Keratinocyte (primary cell): ENCODE measurements around the gene CTDSP2. TPM values are rescaled to one million over a fixed set of nuclear protein-coding genes. Genes with fewer than 3 reads are reported as not detected.

Experiments used
- DNase-seq: peaks from one replicate; pipeline ENCODE4 v3.0.0-alpha.2; 2011; ENCODE audit warnings: low read depth, missing footprints, low spot score
- FAIRE-seq: peaks from 2 replicates; lab custom pipeline; 2011; peaks lifted over from hg19 to GRCh38; lab: Jason Lieb, UNC
- H2AFZ ChIP-seq: 2 replicates; pipeline ENCODE4 v1.6.0; 2012; ENCODE audit warnings: low read length, control low read depth, inconsistent platforms; ENCODE audit not compliant: control insufficient read depth
- H3K27ac ChIP-seq: 2 replicates; pipeline ENCODE4 v1.5.1; 2011; ENCODE audit warnings: low read length; ENCODE audit not compliant: control insufficient read depth, insufficient read depth
- H3K27me3 ChIP-seq: 3 replicates; pipeline ENCODE4 v1.6.0; 2011; ENCODE audit warnings: low read length; ENCODE audit not compliant: control insufficient read depth, insufficient read depth; ENCODE audit errors: extremely low read depth
- H3K36me3 ChIP-seq, 2 experiments: 2 replicates in 1 of 2; 3 replicates in 1 of 2; pipeline ENCODE4 v1.5.1; 2011; ENCODE audit warnings: low read length in 2 of 2, mild to moderate bottlenecking in 1 of 2; ENCODE audit not compliant: control insufficient read depth in 2 of 2, insufficient read depth in 2 of 2; ENCODE audit errors: extremely low read depth in 1 of 2
- H3K4me1 ChIP-seq: 3 replicates; pipeline ENCODE4 v1.5.1; 2011; ENCODE audit warnings: low read length; ENCODE audit not compliant: control insufficient read depth, insufficient read depth; ENCODE audit errors: extremely low read depth
- H3K4me2 ChIP-seq: 3 replicates; pipeline ENCODE4 v1.6.0; 2011; ENCODE audit warnings: low read depth, low read length; ENCODE audit not compliant: control insufficient read depth, insufficient read depth; ENCODE audit errors: extremely low read depth
- H3K4me3 ChIP-seq, 3 experiments: fragments of 200-600 bp in 1 of 3; sonication (generic) in 1 of 3; 2 replicates in 2 of 3; 3 replicates in 1 of 3; pipeline ENCODE4 v1.5.1; 2011 to 2016; ENCODE audit warnings: low read length in 3 of 3, mild to moderate bottlenecking in 3 of 3, control low read depth in 2 of 3, inconsistent platforms in 1 of 3, low read depth in 1 of 3, mixed read lengths in 1 of 3, mixed run types in 1 of 3, moderate library complexity in 1 of 3; ENCODE audit not compliant: control insufficient read depth in 2 of 3, insufficient read depth in 2 of 3; ENCODE audit errors: extremely low read depth in 1 of 3
- H3K79me2 ChIP-seq: 2 replicates; pipeline ENCODE4 v1.6.0; 2012; ENCODE audit warnings: low read length; ENCODE audit not compliant: control insufficient read depth, insufficient read depth
- H3K9ac ChIP-seq: 3 replicates; pipeline ENCODE4 v1.6.0; 2011; ENCODE audit warnings: low read length; ENCODE audit not compliant: control insufficient read depth, insufficient read depth; ENCODE audit errors: extremely low read depth
- H3K9me1 ChIP-seq: 3 replicates; pipeline ENCODE4 v1.6.0; 2011; ENCODE audit warnings: low read length; ENCODE audit not compliant: control insufficient read depth, insufficient read depth; ENCODE audit errors: extremely low read depth
- H3K9me3 ChIP-seq: 2 replicates; pipeline ENCODE4 v1.5.1; 2012; ENCODE audit warnings: low read depth, low read length; ENCODE audit not compliant: control insufficient read depth
- H4K20me1 ChIP-seq: 3 replicates; pipeline ENCODE4 v1.6.0; 2011; ENCODE audit warnings: low read length; ENCODE audit not compliant: control insufficient read depth, insufficient read depth; ENCODE audit errors: extremely low read depth
- EZH2 ChIP-seq: IDR thresholded peaks from one replicate; pipeline ENCODE4 v1.6.1; 2012; ENCODE audit warnings: inconsistent platforms, mild to moderate bottlenecking, low read length, moderate library complexity
- dilution Hi-C: fragments of 300-500 bp; cut with MboI; formaldehyde crosslinking; loops from one replicate; pipeline ENCODE4 v1.7.0; 2020; ENCODE audit warnings: low sequenced_read_pairs; ENCODE audit not compliant: extremely low pct_ligation_motif_present
- polyA plus RNA-seq, 5 experiments: library from polyadenylated mRNA; depleted of rRNA in 3 of 5; stranded (reverse) in 3 of 5; stranded (forward) in 1 of 5; unstranded in 1 of 5; fragments of >200 nt; gene quantifications; 1 replicate in 1 of 5; 2 replicates in 3 of 5; 3 replicates in 1 of 5; pipeline versions ENCODE4 v1.2.1 to v1.2.3, GENCODE V29; 2011 to 2012; ENCODE audit warnings: missing spikeins in 2 of 5, low read depth in 1 of 5, low replicate concordance in 1 of 5
- small RNA-seq, 3 experiments: library from RNA; depleted of rRNA; stranded (forward); fragments of <200 nt; gene quantifications; one replicate each; pipeline ENCODE3, GENCODE V24; 2012; ENCODE audit warnings: low read depth in 3 of 3, low replicate concordance in 1 of 3; ENCODE audit not compliant: insufficient read length in 3 of 3
- TF ChIP-seq, protein P1 (sequence below), 3 experiments: IDR thresholded peaks in 1 of 3; conservative IDR thresholded peaks in 1 of 3; optimal IDR thresholded peaks in 1 of 3; 2 replicates in 2 of 3; 3 replicates in 1 of 3; pipeline versions ENCODE3 to v1.5.1; 2011; ENCODE audit warnings: low read length in 3 of 3, mild to moderate bottlenecking in 3 of 3, moderate library complexity in 2 of 3, control low read depth in 1 of 3, inconsistent platforms in 1 of 3; ENCODE audit not compliant: insufficient read depth in 2 of 3; ENCODE audit errors: extremely low read depth in 1 of 3

CTDSP2 gene
- polyA plus RNA-seq, 1 donor (not counting 4 experiments of a cell fraction or from before 2014, with no cell fraction given) = 54.6 TPM

DNA sequence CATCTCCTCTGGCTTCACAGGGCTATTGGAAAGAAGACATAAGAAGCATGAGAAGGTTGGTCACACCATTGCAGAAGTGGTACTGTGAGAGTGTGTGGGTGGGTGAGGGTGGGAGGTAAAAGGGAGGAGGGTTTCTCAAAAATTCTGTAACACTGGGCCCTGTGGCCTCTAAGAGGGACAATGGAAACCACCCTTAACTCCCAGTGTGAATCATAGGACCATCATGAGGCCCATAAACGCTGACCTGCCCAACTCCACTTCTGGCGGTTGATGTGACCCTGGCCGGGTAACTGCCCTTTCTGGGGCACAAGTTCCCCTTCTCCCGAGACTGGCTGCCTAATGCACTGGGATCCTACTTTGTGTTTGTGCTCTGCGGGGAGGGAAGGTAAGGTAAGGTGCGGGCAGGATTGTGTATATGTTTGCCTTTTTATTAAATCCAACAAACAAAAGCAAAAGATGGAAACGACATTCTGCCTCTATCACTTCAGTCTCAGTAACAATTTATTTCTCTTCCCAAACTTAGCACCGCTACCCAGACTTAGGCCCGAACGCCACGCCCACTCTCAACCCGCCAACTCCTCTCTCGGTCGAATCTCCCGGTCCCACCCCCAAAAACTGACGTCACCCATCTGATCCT is 75.2 kb downstream of the CTDSP2 start:
- Histone ChIP-seq H2AFZ (peak overlapping the region; percentile 98), H3K9me1 (no peaks in the 10 kb centered on the region), H4K20me1 (no peaks in the 10 kb centered on the region), H3K27ac (peak overlapping the region; percentile 94), H3K4me3 (peak overlapping the region; percentile 79 to 96 (median 93)), H3K4me1 (peaks cover 23% of the 10 kb centered on the region), H3K9ac (peak overlapping the region; percentile 98), H3K9me3 (no peaks in the 10 kb centered on the region), H3K4me2 (peak overlapping the region; percentile 98), H3K79me2 (peaks cover 52% of the 10 kb centered on the region), H3K36me3 (peaks cover 14 to 20% of the 10 kb centered on the region in 2 experiments), H3K27me3 (no peaks in the 10 kb centered on the region)
- dilution Hi-C loops = no loop called here
- FAIRE-seq (peak; percentile 59), DNase-seq (no peak)
- no peak for TF ChIP-seq EZH2
- TF ChIP-seq, protein P1, sequence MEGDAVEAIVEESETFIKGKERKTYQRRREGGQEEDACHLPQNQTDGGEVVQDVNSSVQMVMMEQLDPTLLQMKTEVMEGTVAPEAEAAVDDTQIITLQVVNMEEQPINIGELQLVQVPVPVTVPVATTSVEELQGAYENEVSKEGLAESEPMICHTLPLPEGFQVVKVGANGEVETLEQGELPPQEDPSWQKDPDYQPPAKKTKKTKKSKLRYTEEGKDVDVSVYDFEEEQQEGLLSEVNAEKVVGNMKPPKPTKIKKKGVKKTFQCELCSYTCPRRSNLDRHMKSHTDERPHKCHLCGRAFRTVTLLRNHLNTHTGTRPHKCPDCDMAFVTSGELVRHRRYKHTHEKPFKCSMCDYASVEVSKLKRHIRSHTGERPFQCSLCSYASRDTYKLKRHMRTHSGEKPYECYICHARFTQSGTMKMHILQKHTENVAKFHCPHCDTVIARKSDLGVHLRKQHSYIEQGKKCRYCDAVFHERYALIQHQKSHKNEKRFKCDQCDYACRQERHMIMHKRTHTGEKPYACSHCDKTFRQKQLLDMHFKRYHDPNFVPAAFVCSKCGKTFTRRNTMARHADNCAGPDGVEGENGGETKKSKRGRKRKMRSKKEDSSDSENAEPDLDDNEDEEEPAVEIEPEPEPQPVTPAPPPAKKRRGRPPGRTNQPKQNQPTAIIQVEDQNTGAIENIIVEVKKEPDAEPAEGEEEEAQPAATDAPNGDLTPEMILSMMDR (optimal IDR thresholded peaks at IDR 0.05 in 1 of 3, IDR thresholded peaks at IDR 0.05 in 1 of 3, conservative IDR thresholded peaks at IDR 0.05 in 1 of 3; ENCODE audit: extremely low read depth in 1 of 3, insufficient read depth in 2 of 3, low read length in 3 of 3) = no peak

DNA sequence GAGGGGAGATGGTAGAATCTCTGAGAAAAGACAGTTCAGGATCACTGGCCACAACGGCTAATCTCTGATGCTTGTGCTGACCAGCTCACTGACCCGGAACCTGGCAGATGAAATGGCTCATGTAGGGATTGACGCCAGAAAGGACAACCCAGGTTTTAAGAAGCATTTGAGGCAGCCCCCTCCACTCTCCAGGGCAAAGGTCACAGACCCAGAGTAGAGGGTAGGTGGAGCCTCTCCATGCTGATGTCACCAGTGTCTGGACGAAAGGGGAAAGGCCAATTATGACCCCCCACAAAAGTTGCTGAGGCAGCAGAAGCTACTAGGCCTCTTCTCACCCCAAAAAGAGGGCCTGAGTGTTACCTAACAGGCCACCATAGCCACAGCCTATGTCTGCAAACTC is 75.8 kb downstream of the CTDSP2 start:
- Histone ChIP-seq H3K4me2 (peak overlapping the region; percentile 98), H3K9me1 (no peaks in the 10 kb centered on the region), H3K4me1 (peaks cover 23% of the 10 kb centered on the region), H3K36me3 (peaks cover 12 to 20% of the 10 kb centered on the region in 2 experiments), H4K20me1 (no peaks in the 10 kb centered on the region), H2AFZ (no peak overlapping the region), H3K27ac (peak overlapping the region; percentile 32), H3K9ac (peak overlapping the region; percentile 98), H3K9me3 (no peaks in the 10 kb centered on the region), H3K79me2 (peaks cover 58% of the 10 kb centered on the region), H3K4me3 (no peak overlapping the region), H3K27me3 (no peaks in the 10 kb centered on the region)
- DNase-seq = no peak
- no peak for FAIRE-seq
- no peak for TF ChIP-seq EZH2
- TF ChIP-seq, protein P1 (optimal IDR thresholded peaks at IDR 0.05 in 1 of 3, IDR thresholded peaks at IDR 0.05 in 1 of 3, conservative IDR thresholded peaks at IDR 0.05 in 1 of 3; ENCODE audit: extremely low read depth in 1 of 3, insufficient read depth in 2 of 3, low read length in 3 of 3) = no peak
- dilution Hi-C loops = no loop called here

Small RNAs within 50 kb of the gene (small RNA-seq; reads per million reads assigned to genes)
- gene MIR26A2 (0.27 to 8.7 (median 5.8) reads per million in 3 experiments), gene RNU6-1083P (0 reads per million in 3 experiments)

Other genes with a start within 250 kb of the CTDSP2 start
- gene DTX3, start 241.9 kb downstream of the CTDSP2 start, polyA plus RNA-seq = 2.6 to 5.4 TPM (median 3.5 TPM) in 3 replicates
- 0.12 to 0.26 TPM (median 0.26 TPM) in 3 replicates for gene ARHGEF25, start 235.3 kb downstream of the CTDSP2 start, polyA plus RNA-seq
- gene B4GALNT1, start 213.5 kb downstream of the CTDSP2 start, polyA plus RNA-seq = 0.08 to 0.37 TPM (median 0.08 TPM) in 3 replicates
- gene OS9, start 152.6 kb downstream of the CTDSP2 start, polyA plus RNA-seq = 82.2 to 96.9 TPM (median 95.1 TPM) in 3 replicates
- gene AGAP2, start 108.0 kb downstream of the CTDSP2 start, polyA plus RNA-seq = 0.13 to 0.18 TPM (median 0.15 TPM) in 3 replicates
- 37.4 to 47.7 TPM (median 40.6 TPM) in 3 replicates for gene TSPAN31, start 101.7 kb downstream of the CTDSP2 start, polyA plus RNA-seq
- gene CDK4, start 94.4 kb downstream of the CTDSP2 start, polyA plus RNA-seq = 146 to 176 TPM (median 153 TPM) in 3 replicates
- gene MARCHF9, start 91.6 kb downstream of the CTDSP2 start, polyA plus RNA-seq = 10.9 to 17.0 TPM (median 12.4 TPM) in 3 replicates
- gene CYP27B1, start 79.7 kb downstream of the CTDSP2 start, polyA plus RNA-seq = 19.0 to 40.5 TPM (median 33.6 TPM) in 3 replicates
- 24.3 to 25.5 TPM (median 24.5 TPM) in 3 replicates for gene METTL1, start 74.6 kb downstream of the CTDSP2 start, polyA plus RNA-seq
- 5.4 to 7.7 TPM (median 6.5 TPM) in 3 replicates for gene EEF1AKMT3, start 74.1 kb downstream of the CTDSP2 start, polyA plus RNA-seq
- gene TSFM, start 63.9 kb downstream of the CTDSP2 start, polyA plus RNA-seq = 20.4 to 30.5 TPM (median 21.0 TPM) in 3 replicates
- gene AVIL, start 28.0 kb downstream of the CTDSP2 start, polyA plus RNA-seq = 0.27 to 1.3 TPM (median 1.3 TPM) in 3 replicates
- 8.3 to 12.2 TPM (median 8.7 TPM) in 3 replicates for gene ATP23, start 94.8 kb upstream of the CTDSP2 start, polyA plus RNA-seq